A673 (cell line): ENCODE data around the gene GP2. TPM values are rescaled to one million over a fixed set of nuclear protein-coding genes. Genes with fewer than 3 reads are reported as not detected.

Source experiments
- BruUV-seq: library from RNA; stranded (reverse); fragments of 400-500 nt; replicated peaks from 2 replicates; lab custom pipeline; 2021; lab: Mats Ljungman, UMichigan
- CTCF ChIA-PET: fragments of 300-600 bp; sonication (Branson Sonifier 250); formaldehyde crosslinking; loops from one replicate; lab custom pipeline; 2022; ENCODE audit warnings: antibody characterized with exemption; lab: Charles Lee
- POLR2A ChIA-PET: fragments of 300-600 bp; sonication (Branson Sonifier 250); formaldehyde crosslinking; loops from one replicate; lab custom pipeline; 2022; ENCODE audit warnings: antibody characterized with exemption; ENCODE audit not compliant: low non-redundant PET; lab: Charles Lee
- DNase-seq: peaks from one replicate; pipeline ENCODE4 v3.0.0-alpha.2; 2015; ENCODE audit warnings: low spot score
- H3K27ac ChIP-seq: fragments of 200-600 bp; sonication (generic); 2 replicates; pipeline ENCODE4 v1.5.1; 2016; ENCODE audit warnings: mixed run types, low read depth, mild to moderate bottlenecking, mixed read lengths, antibody characterized with exemption, low read length; ENCODE audit not compliant: poor library complexity, severe bottlenecking
- H3K27me3 ChIP-seq: fragments of 200-600 bp; sonication (generic); replicated peaks from 2 replicates; pipeline ENCODE4 v1.6.1; 2017; ENCODE audit warnings: mixed run types, low read depth, mild to moderate bottlenecking, mixed read lengths, antibody characterized with exemption, low read length; ENCODE audit not compliant: insufficient read depth, poor library complexity
- H3K36me3 ChIP-seq: fragments of 200-600 bp; sonication (generic); 2 replicates; pipeline ENCODE4 v1.6.1; 2016; ENCODE audit warnings: mixed run types, mild to moderate bottlenecking, mixed read lengths, antibody characterized with exemption, low read length; ENCODE audit not compliant: insufficient read depth, poor library complexity, severe bottlenecking
- H3K4me1 ChIP-seq: fragments of 200-600 bp; sonication (generic); 2 replicates; pipeline ENCODE4 v1.6.1; 2017; ENCODE audit warnings: mixed run types, mild to moderate bottlenecking, mixed read lengths, antibody characterized with exemption, low read length; ENCODE audit not compliant: insufficient read depth, poor library complexity, severe bottlenecking
- H3K4me3 ChIP-seq: fragments of 200-600 bp; sonication (generic); 2 replicates; pipeline ENCODE4 v1.5.1; 2016; ENCODE audit warnings: low read depth, mixed run types, mild to moderate bottlenecking, mixed read lengths, low read length; ENCODE audit not compliant: poor library complexity, severe bottlenecking
- H3K9me3 ChIP-seq: fragments of 200-600 bp; sonication (generic); 2 replicates; pipeline ENCODE4 v1.6.1; 2016; ENCODE audit warnings: mixed run types, low read depth, mild to moderate bottlenecking, mixed read lengths, antibody characterized with exemption, low read length; ENCODE audit not compliant: poor library complexity, severe bottlenecking
- EZH2 ChIP-seq: fragments of 200-600 bp; sonication (generic); IDR thresholded peaks from 2 replicates; pipeline ENCODE4 v1.6.1; 2017; ENCODE audit warnings: borderline replicate concordance, low read depth, mild to moderate bottlenecking, mixed read lengths, antibody characterized with exemption, low read length; ENCODE audit not compliant: poor library complexity, severe bottlenecking
- intact Hi-C: fragments of 100-400 bp; cut with micrococcal nuclease; formaldehyde crosslinking; loops from one replicate; pipeline ENCODE4 v1.10.0; 2022; ENCODE audit not compliant: unreplicated experiment
- total RNA-seq: library from RNA; stranded (reverse); gene quantifications from 2 replicates; pipeline ENCODE4 v1.2.3, GENCODE V29; 2021
- TF ChIP-seq, protein P1 (sequence below): fragments of 300-800, 200-600 bp; sonication (generic); conservative IDR thresholded peaks from 2 replicates; pipeline ENCODE4 v1.5.1; 2017; ENCODE audit warnings: low read depth, mild to moderate bottlenecking, antibody characterized with exemption, low read length, moderate library complexity, mixed read lengths

The GP2 gene
- total RNA-seq, 1 experiment from 2014 or later = not detected

DNA sequence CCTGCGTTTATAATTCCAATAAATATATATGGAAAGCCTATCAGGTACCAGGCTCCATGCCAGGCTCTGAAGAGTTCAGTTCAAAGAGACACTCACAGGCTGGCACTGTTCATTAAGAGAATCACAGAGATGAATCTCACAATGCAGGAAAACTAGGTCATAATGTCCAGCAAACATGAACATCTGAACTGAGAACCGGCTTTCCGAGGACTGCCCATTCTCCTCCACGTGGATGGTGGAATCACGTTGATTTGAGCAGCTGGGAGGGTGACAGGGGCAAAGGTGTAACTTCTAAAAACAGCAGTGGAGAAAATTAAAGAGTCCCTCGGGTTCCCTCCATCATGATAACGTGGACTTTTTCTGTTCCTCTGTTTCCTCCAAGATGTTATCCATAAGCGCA lies 10.2 kb downstream of the GP2 start:
- H3K4me3 ChIP-seq = no peak overlapping the region
- ChIA-PET CTCF (no interaction called here), POLR2A (no interaction called here)
- peaks cover 17% of the 10 kb centered on the region for H3K27me3 ChIP-seq
- TF ChIP-seq, protein P1, sequence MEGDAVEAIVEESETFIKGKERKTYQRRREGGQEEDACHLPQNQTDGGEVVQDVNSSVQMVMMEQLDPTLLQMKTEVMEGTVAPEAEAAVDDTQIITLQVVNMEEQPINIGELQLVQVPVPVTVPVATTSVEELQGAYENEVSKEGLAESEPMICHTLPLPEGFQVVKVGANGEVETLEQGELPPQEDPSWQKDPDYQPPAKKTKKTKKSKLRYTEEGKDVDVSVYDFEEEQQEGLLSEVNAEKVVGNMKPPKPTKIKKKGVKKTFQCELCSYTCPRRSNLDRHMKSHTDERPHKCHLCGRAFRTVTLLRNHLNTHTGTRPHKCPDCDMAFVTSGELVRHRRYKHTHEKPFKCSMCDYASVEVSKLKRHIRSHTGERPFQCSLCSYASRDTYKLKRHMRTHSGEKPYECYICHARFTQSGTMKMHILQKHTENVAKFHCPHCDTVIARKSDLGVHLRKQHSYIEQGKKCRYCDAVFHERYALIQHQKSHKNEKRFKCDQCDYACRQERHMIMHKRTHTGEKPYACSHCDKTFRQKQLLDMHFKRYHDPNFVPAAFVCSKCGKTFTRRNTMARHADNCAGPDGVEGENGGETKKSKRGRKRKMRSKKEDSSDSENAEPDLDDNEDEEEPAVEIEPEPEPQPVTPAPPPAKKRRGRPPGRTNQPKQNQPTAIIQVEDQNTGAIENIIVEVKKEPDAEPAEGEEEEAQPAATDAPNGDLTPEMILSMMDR = no peak
- TF ChIP-seq EZH2 = no peak
- H3K27ac ChIP-seq = no peak overlapping the region
- no peaks in the 10 kb centered on the region for H3K9me3 ChIP-seq
- BruUV-seq = no TSS peak
- no peaks in the 10 kb centered on the region for H3K4me1 ChIP-seq
- intact Hi-C loops = no loop called here
- no peak for DNase-seq
- H3K36me3 ChIP-seq = no peaks in the 10 kb centered on the region

DNA sequence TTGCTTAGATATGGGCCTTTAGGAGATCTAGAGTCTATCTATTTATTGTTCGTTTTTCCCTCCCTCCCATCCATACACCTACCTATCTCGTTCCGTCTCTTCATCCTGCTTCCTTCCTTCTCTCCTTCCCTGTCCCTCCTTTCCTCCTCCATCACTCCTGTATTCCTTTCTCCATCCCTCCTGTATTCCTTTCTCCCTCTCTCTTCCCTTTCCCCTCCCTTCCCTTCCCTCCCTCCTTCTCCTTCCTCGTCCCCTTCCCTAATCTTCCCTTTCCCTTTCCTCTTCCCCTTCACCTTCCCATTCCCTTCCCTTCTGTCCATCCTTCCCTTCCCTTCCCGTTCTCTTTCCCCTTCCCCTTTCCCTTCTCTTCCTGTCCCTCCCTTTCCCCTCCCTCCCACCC lies 10.6 kb downstream of the GP2 start:
- Histone ChIP-seq H3K4me3 (no peak overlapping the region), H3K36me3 (no peaks in the 10 kb centered on the region), H3K27me3 (peaks cover 17% of the 10 kb centered on the region), H3K4me1 (no peaks in the 10 kb centered on the region), H3K27ac (no peak overlapping the region), H3K9me3 (no peaks in the 10 kb centered on the region)
- ChIA-PET CTCF (no interaction called here), POLR2A (no interaction called here)
- BruUV-seq = no TSS peak
- no peak for TF ChIP-seq EZH2
- TF ChIP-seq, protein P1 = no peak
- DNase-seq = no peak
- intact Hi-C loops = no loop called here

DNA sequence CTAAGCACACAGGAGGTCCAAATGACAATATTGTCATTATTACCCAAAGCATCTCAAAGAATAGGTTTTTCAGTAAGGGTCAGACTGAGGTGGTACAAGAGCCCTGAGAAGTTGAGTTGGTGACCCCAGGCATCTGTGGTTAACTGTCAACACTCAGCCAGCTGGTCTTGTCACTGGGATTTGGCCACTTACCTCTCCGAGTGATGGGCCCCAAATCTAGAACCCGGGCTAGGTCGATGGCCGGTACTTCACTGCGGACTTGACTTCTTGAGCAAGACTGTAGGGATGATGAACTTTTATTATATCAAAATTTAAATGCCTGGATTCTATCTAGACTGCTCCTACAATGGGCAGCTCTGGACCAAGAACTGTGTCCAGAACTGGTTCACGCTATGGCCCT lies 11.5 kb downstream of the GP2 start:
- peaks cover 17% of the 10 kb centered on the region for H3K27me3 ChIP-seq
- CTCF ChIA-PET = no interaction called here

More for the DNA sequence above, 11.5 kb downstream of the GP2 start:
- BruUV-seq = no TSS peak
- TF ChIP-seq, protein P1 = no peak
- TF ChIP-seq EZH2 = no peak
- no peaks in the 10 kb centered on the region for H3K4me1 ChIP-seq
- intact Hi-C loops = no loop called here
- H3K27ac ChIP-seq = no peak overlapping the region
- no peaks in the 10 kb centered on the region for H3K36me3 ChIP-seq
- POLR2A ChIA-PET = no interaction called here
- DNase-seq = no peak
- H3K4me3 ChIP-seq = no peak overlapping the region
- H3K9me3 ChIP-seq = no peaks in the 10 kb centered on the region
